NB4 (cell line): ENCODE data around the gene TUBGCP3.

ENCODE experiments used
- MYC ChIP-seq: IDR thresholded peaks from 2 replicates; pipeline ENCODE4 v1.6.1; 2011; ENCODE audit warnings: low read depth, low read length
- POLR2A ChIP-seq: IDR thresholded peaks from 2 replicates; pipeline ENCODE4 v1.6.1; 2011; ENCODE audit warnings: mild to moderate bottlenecking; ENCODE audit not compliant: insufficient read length; ENCODE audit errors: extremely low read depth
- TF ChIP-seq, protein P1 (sequence below): IDR thresholded peaks from one replicate; pipeline ENCODE4 v1.5.1; 2012; ENCODE audit warnings: low read depth, low read length
- TF ChIP-seq, protein P2 (sequence below): IDR thresholded peaks from 2 replicates; pipeline ENCODE4 v1.6.1; 2011; ENCODE audit warnings: low read depth, low read length

DNA sequence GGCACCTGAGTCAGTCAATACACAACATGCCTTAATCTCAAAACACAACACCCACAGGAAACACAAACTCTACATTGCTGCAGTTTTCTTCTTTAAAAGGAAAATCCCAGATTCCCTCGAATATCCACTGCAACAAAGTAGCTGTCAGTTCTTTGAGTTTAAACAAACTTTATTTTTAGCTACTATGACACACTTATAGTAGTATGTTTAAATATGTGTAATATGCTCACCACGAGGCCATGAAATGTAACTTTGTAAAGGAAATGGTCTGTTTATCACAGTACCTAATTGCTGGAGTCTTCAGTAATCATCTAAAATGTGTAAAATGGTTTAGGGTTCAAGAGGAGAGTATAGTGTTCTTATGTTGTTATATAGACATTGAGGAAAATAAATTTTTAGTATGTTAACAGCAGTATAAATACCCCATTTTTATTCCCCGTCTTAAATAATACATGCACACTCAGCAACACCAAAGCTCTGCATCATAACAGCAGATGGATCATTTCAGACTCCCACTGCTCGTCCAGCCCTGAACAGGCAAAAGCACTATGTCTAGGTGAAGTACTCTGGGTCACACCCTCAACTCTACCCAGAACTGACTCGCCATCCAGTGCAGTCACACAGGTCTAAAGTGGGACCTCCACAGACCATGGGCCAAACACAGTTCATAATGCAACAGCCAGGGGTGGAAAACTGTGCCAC, 20.6 kb downstream of the TUBGCP3 start:
- TF ChIP-seq, protein P1, sequence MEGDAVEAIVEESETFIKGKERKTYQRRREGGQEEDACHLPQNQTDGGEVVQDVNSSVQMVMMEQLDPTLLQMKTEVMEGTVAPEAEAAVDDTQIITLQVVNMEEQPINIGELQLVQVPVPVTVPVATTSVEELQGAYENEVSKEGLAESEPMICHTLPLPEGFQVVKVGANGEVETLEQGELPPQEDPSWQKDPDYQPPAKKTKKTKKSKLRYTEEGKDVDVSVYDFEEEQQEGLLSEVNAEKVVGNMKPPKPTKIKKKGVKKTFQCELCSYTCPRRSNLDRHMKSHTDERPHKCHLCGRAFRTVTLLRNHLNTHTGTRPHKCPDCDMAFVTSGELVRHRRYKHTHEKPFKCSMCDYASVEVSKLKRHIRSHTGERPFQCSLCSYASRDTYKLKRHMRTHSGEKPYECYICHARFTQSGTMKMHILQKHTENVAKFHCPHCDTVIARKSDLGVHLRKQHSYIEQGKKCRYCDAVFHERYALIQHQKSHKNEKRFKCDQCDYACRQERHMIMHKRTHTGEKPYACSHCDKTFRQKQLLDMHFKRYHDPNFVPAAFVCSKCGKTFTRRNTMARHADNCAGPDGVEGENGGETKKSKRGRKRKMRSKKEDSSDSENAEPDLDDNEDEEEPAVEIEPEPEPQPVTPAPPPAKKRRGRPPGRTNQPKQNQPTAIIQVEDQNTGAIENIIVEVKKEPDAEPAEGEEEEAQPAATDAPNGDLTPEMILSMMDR, result no peak
- TF ChIP-seq POLR2A (no peak), MYC (no peak)
- TF ChIP-seq, protein P2, sequence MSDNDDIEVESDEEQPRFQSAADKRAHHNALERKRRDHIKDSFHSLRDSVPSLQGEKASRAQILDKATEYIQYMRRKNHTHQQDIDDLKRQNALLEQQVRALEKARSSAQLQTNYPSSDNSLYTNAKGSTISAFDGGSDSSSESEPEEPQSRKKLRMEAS, result no peak
